Measurements from ENCODE around the gene TRPM4. TPM values are rescaled to one million over a fixed set of nuclear protein-coding genes. Genes with fewer than 3 reads are reported as not detected.
"Not testable (repeated sequence)": the region's sequence is repeated elsewhere in the genome, so short reads cannot be mapped to it uniquely, and the experiment has no call there.

TRPM4 gene
- total RNA-seq, 1 donor from 2014 or later, result 58.5 TPM

DNA sequence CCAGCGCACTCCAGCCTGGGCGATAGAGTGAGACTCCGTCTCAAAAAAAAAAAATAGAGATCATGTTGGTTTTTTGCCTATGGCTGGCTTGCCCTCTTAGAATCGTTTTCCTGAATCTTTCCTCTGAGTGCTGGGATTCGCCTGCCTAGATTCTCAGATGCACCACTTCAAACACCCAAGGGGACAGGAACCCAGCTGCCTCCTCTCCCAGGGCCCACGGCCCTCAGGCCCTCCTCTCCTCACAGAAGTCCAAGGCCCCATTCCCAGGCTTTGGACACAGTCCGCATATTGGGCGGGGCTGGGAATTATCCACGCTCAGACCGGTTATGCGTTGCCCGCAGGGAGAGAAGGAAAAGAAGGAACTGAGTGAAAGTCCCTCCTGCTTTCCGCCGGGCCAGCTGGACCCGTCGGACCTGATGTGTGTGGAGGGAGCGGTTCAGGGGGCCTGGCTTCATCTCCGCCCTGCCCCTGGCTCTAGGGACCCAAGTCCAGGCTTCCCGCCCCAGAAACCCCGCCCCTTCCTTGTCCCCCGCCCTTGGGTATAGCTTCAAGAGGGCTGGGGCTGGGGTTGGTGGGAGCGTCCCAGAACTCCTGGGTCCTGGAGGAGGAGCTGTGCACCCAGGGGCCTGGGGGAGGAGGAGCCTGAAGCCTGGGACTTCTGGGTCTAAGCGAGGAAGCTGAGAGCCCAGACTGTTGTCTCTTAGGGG, 32.4 kb upstream of the TRPM4 start:
- H3K36me3 Mint-ChIP-seq, result no peaks in the 10 kb centered on the region
- H3K4me1 Mint-ChIP-seq, result peaks cover 17% of the 10 kb centered on the region
- TF ChIP-seq, protein P1, sequence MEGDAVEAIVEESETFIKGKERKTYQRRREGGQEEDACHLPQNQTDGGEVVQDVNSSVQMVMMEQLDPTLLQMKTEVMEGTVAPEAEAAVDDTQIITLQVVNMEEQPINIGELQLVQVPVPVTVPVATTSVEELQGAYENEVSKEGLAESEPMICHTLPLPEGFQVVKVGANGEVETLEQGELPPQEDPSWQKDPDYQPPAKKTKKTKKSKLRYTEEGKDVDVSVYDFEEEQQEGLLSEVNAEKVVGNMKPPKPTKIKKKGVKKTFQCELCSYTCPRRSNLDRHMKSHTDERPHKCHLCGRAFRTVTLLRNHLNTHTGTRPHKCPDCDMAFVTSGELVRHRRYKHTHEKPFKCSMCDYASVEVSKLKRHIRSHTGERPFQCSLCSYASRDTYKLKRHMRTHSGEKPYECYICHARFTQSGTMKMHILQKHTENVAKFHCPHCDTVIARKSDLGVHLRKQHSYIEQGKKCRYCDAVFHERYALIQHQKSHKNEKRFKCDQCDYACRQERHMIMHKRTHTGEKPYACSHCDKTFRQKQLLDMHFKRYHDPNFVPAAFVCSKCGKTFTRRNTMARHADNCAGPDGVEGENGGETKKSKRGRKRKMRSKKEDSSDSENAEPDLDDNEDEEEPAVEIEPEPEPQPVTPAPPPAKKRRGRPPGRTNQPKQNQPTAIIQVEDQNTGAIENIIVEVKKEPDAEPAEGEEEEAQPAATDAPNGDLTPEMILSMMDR (IDR thresholded peaks at IDR 0.05; ENCODE audit: unreplicated experiment), result no peak
- no peaks in the 10 kb centered on the region for H3K9me3 Mint-ChIP-seq
- no peak overlapping the region for H3K4me3 Mint-ChIP-seq
- no peak overlapping the region for H3K27ac Mint-ChIP-seq
- DNase-seq (ENCODE audit: low spot score in 2 of 2, unreplicated experiment in 2 of 2), result no peak
- peaks cover 28% of the 10 kb centered on the region for H3K27me3 Mint-ChIP-seq (ENCODE audit: low read depth)

DNA sequence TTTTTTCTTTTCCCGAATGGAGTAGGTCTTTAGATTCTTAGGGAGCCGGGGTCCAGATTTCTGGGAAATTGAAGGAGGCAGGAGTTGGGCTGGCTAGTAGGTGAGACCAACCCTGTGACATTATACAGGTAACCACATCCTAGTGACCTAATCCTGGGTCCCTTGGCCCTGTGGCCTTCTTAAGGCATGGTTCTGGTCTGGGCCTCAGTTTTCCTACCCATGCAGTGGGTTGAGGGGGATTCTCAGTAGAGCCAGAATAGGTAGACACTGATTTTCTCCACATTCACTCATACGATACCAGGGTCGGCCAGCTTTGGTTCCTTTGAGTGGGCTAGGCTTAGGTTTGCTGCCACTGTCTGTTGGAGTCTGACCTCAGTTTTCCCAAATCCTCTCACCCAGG, 31.0 kb upstream of the TRPM4 start:
- H3K9me3 Mint-ChIP-seq, result no peaks in the 10 kb centered on the region
- no peak for DNase-seq (ENCODE audit: low spot score in 2 of 2, unreplicated experiment in 2 of 2)
- H3K4me3 Mint-ChIP-seq, result no peak overlapping the region
- no peak overlapping the region for H3K27ac Mint-ChIP-seq
- H3K27me3 Mint-ChIP-seq (ENCODE audit: low read depth), result peaks cover 19% of the 10 kb centered on the region
- no peaks in the 10 kb centered on the region for H3K36me3 Mint-ChIP-seq
- TF ChIP-seq, protein P1 (IDR thresholded peaks at IDR 0.05; ENCODE audit: unreplicated experiment), result no peak
- peaks cover 9% of the 10 kb centered on the region for H3K4me1 Mint-ChIP-seq

DNA sequence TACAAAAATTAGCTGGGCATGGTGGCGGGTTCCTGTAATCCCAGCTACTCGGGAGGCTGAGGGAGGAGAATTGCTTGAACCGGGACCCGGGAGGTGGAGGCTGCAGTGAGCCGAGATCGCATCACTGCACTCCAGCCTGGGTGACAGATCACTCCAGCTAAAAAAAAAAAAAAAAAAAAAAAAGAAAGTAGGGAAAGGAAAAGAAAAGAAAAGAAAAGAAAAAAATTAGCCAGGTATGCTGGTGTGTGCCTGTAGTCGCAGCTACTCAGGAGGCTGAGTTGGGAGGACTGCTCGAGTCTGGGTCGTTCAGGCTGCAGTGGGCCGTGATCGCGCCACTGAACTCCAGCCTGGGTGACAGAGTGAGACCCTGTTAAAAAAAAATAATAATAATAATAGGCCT, 30.4 kb upstream of the TRPM4 start:
- H3K9me3 Mint-ChIP-seq; H3K36me3 Mint-ChIP-seq; H3K27ac Mint-ChIP-seq; H3K4me1 Mint-ChIP-seq; DNase-seq (ENCODE audit: low spot score in 2 of 2, unreplicated experiment in 2 of 2); H3K4me3 Mint-ChIP-seq: not testable (repeated sequence)
- H3K27me3 Mint-ChIP-seq (ENCODE audit: low read depth), result peaks cover 17% of the 10 kb centered on the region

DNA sequence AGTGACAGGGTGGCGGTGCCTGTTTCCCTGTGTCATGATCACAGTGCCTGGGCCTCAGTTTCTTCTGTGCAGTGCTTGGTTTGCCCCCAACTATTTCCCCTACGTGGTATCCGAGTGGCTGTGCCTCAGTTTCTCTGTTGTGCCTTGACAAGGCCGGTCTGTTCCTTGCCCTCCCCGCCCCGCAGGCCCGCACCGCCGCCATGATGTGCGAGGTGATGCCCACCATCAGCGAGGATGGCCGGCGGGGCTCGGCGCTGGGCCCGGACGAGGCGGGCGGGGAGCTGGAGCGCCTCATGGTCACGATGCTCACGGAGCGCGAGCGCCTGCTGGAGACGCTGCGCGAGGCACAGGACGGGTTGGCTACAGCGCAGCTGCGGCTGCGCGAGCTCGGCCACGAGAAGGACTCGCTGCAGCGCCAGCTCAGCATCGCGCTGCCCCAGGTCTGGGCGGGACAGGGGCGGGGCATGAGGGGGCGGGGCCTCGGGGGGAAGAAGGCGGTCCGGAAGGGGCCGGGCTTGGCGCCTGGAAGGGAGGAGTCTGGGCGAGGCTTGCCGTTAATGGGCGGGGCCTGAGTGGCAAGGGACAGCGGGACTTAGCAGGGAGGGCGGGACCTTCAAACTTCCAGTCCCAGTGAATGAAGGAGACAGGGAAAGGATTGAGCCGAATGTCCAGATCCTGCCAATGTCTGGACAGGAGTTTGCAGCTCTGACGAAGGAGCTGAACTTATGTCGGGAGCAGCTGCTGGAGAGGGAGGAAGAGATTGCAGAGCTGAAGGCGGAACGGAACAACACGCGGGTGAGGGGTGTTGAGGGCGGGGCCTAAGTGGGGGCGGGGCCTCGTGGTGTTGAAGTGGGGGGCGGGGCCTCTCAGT, 29.7 kb upstream of the TRPM4 start:
- H3K36me3 Mint-ChIP-seq, result no peaks in the 10 kb centered on the region

DNA sequence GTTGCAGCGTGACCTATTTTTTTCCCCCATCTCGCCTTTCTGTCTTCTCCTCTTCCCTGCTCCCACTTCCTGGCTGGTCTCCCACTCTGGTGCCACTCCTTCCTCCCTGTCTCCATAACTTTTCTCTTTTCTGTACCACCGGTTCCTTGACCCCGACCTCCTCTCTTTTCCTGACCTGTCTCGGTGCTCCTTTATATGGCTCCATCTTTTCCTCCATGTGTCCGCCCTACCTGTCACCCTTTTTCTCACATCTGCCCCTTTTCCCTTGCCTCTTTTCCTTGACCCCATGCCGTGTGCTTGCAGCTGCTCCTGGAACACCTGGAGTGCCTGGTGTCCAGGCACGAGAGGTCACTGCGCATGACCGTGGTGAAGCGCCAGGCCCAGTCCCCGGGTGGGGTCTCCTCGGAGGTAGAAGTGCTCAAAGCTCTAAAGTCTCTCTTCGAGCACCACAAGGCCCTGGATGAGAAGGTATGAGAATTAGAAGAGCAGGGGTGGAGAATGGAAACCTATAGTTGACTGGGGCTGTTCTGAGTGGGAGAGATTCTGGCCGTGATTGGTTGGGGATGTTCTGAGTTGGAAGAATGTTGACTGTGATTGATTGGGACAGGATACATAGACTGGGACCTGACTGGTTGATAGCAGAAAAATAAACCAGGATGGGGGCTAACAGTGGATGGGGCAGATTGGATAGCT, 28.9 kb upstream of the TRPM4 start:
- Mint-ChIP-seq H3K4me1 (peaks cover 17% of the 10 kb centered on the region), H3K36me3 (no peaks in the 10 kb centered on the region), H3K27me3 (ENCODE audit: low read depth) (peaks cover 9% of the 10 kb centered on the region), H3K4me3 (peak overlapping the region; percentile 78), H3K27ac (peak overlapping the region; percentile 31), H3K9me3 (no peaks in the 10 kb centered on the region)
- no peak for DNase-seq (ENCODE audit: low spot score in 2 of 2, unreplicated experiment in 2 of 2)
- TF ChIP-seq, protein P1 (IDR thresholded peaks at IDR 0.05; ENCODE audit: unreplicated experiment), result no peak

More for the DNA sequence above, 29.7 kb upstream of the TRPM4 start:
- Mint-ChIP-seq H3K27ac (peak overlapping the region; percentile 90), H3K4me1 (peaks cover 13% of the 10 kb centered on the region), H3K4me3 (peak overlapping the region; percentile 78), H3K27me3 (ENCODE audit: low read depth) (peaks cover 14% of the 10 kb centered on the region), H3K9me3 (no peaks in the 10 kb centered on the region)
- peak; percentile 92 to 96 for DNase-seq (ENCODE audit: low spot score in 2 of 2, unreplicated experiment in 2 of 2)
- TF ChIP-seq, protein P1 (IDR thresholded peaks at IDR 0.05; ENCODE audit: unreplicated experiment), result no peak
